Erythroblast (primary cell): Measurements from ENCODE around the gene HDHD2.

Experiments used
- GATA1 ChIP-seq: IDR thresholded peaks from 2 replicates; pipeline ENCODE4 v1.6.1; 2011; ENCODE audit warnings: low read depth, mild to moderate bottlenecking, control low read depth, low read length, moderate library complexity
- POLR2A ChIP-seq: IDR thresholded peaks from 2 replicates; pipeline ENCODE4 v1.6.1; 2011; ENCODE audit warnings: mild to moderate bottlenecking, low read length

GRCh38 chr18:47075098-47075883 is 75.0 kb downstream of the HDHD2 start:
- TF ChIP-seq POLR2A (no peak), GATA1 (no peak)
